HG02678 (cell line): ENCODE measurements around the gene DDX5.

ENCODE experiments used
- ATAC-seq: cut with Tn5 transposase; IDR thresholded peaks from one replicate; pipeline ENCODE4 v1.9.1; 2021; ENCODE audit warnings: mild to moderate bottlenecking, moderate library complexity; ENCODE audit not compliant: unreplicated experiment

The DDX5 gene

GRCh38 chr17:64449545-64449944 lies 56.5 kb downstream of the DDX5 start:
- no peak for ATAC-seq

GRCh38 chr17:64448665-64449512 lies 57.2 kb downstream of the DDX5 start, which contains the start of gene MILR1:
Gene MILR1, plus strand, starts transcription at chr17:64449115. Its CDS starts 54 bp downstream, at chr17:64449169.
- ATAC-seq = no peak
